ENCODE data around the gene CATSPERD.

CATSPERD gene

GRCh38 chr19:5784581-5785147, 64.2 kb downstream of the CATSPERD start, which contains the start of gene PRR22:
Gene PRR22, minus strand, starts transcription at chr19:5784746. Its CDS starts 86 bp downstream, at chr19:5784660.
- H3K36me3 ChIP-seq (ENCODE audit: control insufficient read depth in 1 of 2, insufficient read depth in 2 of 2, low read length in 2 of 2): peaks cover 27 to 58% of the 10 kb centered on the region in 2 donors
- H3K27me3 ChIP-seq (ENCODE audit: low read depth, low read length): no peaks in the 10 kb centered on the region
- H3K9me3 ChIP-seq (ENCODE audit: control insufficient read depth in 1 of 2, low read length in 2 of 2): no peaks in the 10 kb centered on the region
- H3K27ac ChIP-seq (ENCODE audit: low read length): no peak within 1 kb of the TSS
- H3K4me1 ChIP-seq (ENCODE audit: control insufficient read depth in 1 of 2, insufficient read depth in 2 of 2, low read length in 2 of 2): no peaks in the 10 kb centered on the region
- no peak within 1 kb of the TSS for H3K4me3 ChIP-seq (ENCODE audit: low read depth in 1 of 2, low read length in 2 of 2)

GRCh38 chr19:5785423-5785822, 65.0 kb downstream of the CATSPERD start:
- no peaks in the 10 kb centered on the region for H3K27me3 ChIP-seq (ENCODE audit: low read depth, low read length)
- H3K9me3 ChIP-seq (ENCODE audit: control insufficient read depth in 1 of 2, low read length in 2 of 2): no peaks in the 10 kb centered on the region
- peaks cover 0 to 7% of the 10 kb centered on the region in 2 donors for H3K4me1 ChIP-seq (ENCODE audit: control insufficient read depth in 1 of 2, insufficient read depth in 2 of 2, low read length in 2 of 2)
- H3K27ac ChIP-seq (ENCODE audit: low read length): no peak overlapping the region
- H3K36me3 ChIP-seq (ENCODE audit: control insufficient read depth in 1 of 2, insufficient read depth in 2 of 2, low read length in 2 of 2): peaks cover 30 to 61% of the 10 kb centered on the region in 2 donors
- no peak overlapping the region for H3K4me3 ChIP-seq (ENCODE audit: low read depth in 1 of 2, low read length in 2 of 2)

GRCh38 chr19:5786593-5787408, 66.4 kb downstream of the CATSPERD start:
- no peaks in the 10 kb centered on the region for H3K9me3 ChIP-seq (ENCODE audit: control insufficient read depth in 1 of 2, low read length in 2 of 2)
- H3K4me3 ChIP-seq (ENCODE audit: low read depth in 1 of 2, low read length in 2 of 2): no peak overlapping the region
- H3K27ac ChIP-seq (ENCODE audit: low read length): no peak overlapping the region
- no peaks in the 10 kb centered on the region for H3K27me3 ChIP-seq (ENCODE audit: low read depth, low read length)
- H3K4me1 ChIP-seq (ENCODE audit: control insufficient read depth in 1 of 2, insufficient read depth in 2 of 2, low read length in 2 of 2): peaks cover 0 to 7% of the 10 kb centered on the region in 2 donors
- H3K36me3 ChIP-seq (ENCODE audit: control insufficient read depth in 1 of 2, insufficient read depth in 2 of 2, low read length in 2 of 2): peaks cover 30 to 61% of the 10 kb centered on the region in 2 donors

- Histone ChIP-seq H3K4me1 (ENCODE audit: control insufficient read depth in 1 of 2, insufficient read depth in 2 of 2, low read length in 2 of 2) (peaks cover 0 to 7% of the 10 kb centered on the region in 2 donors), H3K4me3 (ENCODE audit: low read depth in 1 of 2, low read length in 2 of 2) (no peak overlapping the region), H3K27ac (ENCODE audit: low read length) (no peak overlapping the region), H3K27me3 (ENCODE audit: low read depth, low read length) (no peaks in the 10 kb centered on the region), H3K36me3 (ENCODE audit: control insufficient read depth in 1 of 2, insufficient read depth in 2 of 2, low read length in 2 of 2) (peaks cover 30 to 61% of the 10 kb centered on the region in 2 donors), H3K9me3 (ENCODE audit: control insufficient read depth in 1 of 2, low read length in 2 of 2) (no peaks in the 10 kb centered on the region)
These were observed 67.2 kb downstream of the CATSPERD start for GRCh38 chr19:5787409-5788182.

GRCh38 chr19:5788422-5788821, 68.0 kb downstream of the CATSPERD start:
- Histone ChIP-seq H3K36me3 (ENCODE audit: control insufficient read depth in 1 of 2, insufficient read depth in 2 of 2, low read length in 2 of 2) (peaks cover 30 to 61% of the 10 kb centered on the region in 2 donors), H3K27ac (ENCODE audit: low read length) (no peak overlapping the region), H3K27me3 (ENCODE audit: low read depth, low read length) (no peaks in the 10 kb centered on the region), H3K4me3 (ENCODE audit: low read depth in 1 of 2, low read length in 2 of 2) (no peak overlapping the region), H3K4me1 (ENCODE audit: control insufficient read depth in 1 of 2, insufficient read depth in 2 of 2, low read length in 2 of 2) (peaks cover 0 to 7% of the 10 kb centered on the region in 2 donors), H3K9me3 (ENCODE audit: control insufficient read depth in 1 of 2, low read length in 2 of 2) (no peaks in the 10 kb centered on the region)

- H3K9me3 ChIP-seq (ENCODE audit: control insufficient read depth in 1 of 2, low read length in 2 of 2): no peaks in the 10 kb centered on the region
- H3K36me3 ChIP-seq (ENCODE audit: control insufficient read depth in 1 of 2, insufficient read depth in 2 of 2, low read length in 2 of 2): peaks cover 30 to 56% of the 10 kb centered on the region in 2 donors
- H3K4me3 ChIP-seq (ENCODE audit: low read depth in 1 of 2, low read length in 2 of 2): no peak overlapping the region
These were observed 68.9 kb downstream of the CATSPERD start for GRCh38 chr19:5789351-5789761.

GRCh38 chr19:5789886-5790558, 69.6 kb downstream of the CATSPERD start:
- Histone ChIP-seq H3K9me3 (ENCODE audit: control insufficient read depth in 1 of 2, low read length in 2 of 2) (no peaks in the 10 kb centered on the region), H3K4me3 (ENCODE audit: low read depth in 1 of 2, low read length in 2 of 2) (peak overlapping the region; percentile 74 to 83), H3K4me1 (ENCODE audit: control insufficient read depth in 1 of 2, insufficient read depth in 2 of 2, low read length in 2 of 2) (peaks cover 0 to 7% of the 10 kb centered on the region in 2 donors), H3K27ac (ENCODE audit: low read length) (peak overlapping the region; percentile 96), H3K36me3 (ENCODE audit: control insufficient read depth in 1 of 2, insufficient read depth in 2 of 2, low read length in 2 of 2) (peaks cover 30 to 49% of the 10 kb centered on the region in 2 donors), H3K27me3 (ENCODE audit: low read depth, low read length) (no peaks in the 10 kb centered on the region)

More at GRCh38 chr19:5789351-5789761, 68.9 kb downstream of the CATSPERD start:
- no peak overlapping the region for H3K27ac ChIP-seq (ENCODE audit: low read length)
- H3K27me3 ChIP-seq (ENCODE audit: low read depth, low read length): no peaks in the 10 kb centered on the region
- peaks cover 0 to 7% of the 10 kb centered on the region in 2 donors for H3K4me1 ChIP-seq (ENCODE audit: control insufficient read depth in 1 of 2, insufficient read depth in 2 of 2, low read length in 2 of 2)

GRCh38 chr19:5790559-5791520, 70.4 kb downstream of the CATSPERD start, which contains the start of gene DUS3L:
Gene DUS3L, minus strand, starts transcription at chr19:5791163. Its CDS starts 22 bp downstream, at chr19:5791141.
- Histone ChIP-seq H3K36me3 (ENCODE audit: control insufficient read depth in 1 of 2, insufficient read depth in 2 of 2, low read length in 2 of 2) (peaks cover 30 to 41% of the 10 kb centered on the region in 2 donors), H3K9me3 (ENCODE audit: control insufficient read depth in 1 of 2, low read length in 2 of 2) (no peaks in the 10 kb centered on the region), H3K4me1 (ENCODE audit: control insufficient read depth in 1 of 2, insufficient read depth in 2 of 2, low read length in 2 of 2) (peaks cover 0 to 7% of the 10 kb centered on the region in 2 donors), H3K27me3 (ENCODE audit: low read depth, low read length) (no peaks in the 10 kb centered on the region), H3K4me3 (ENCODE audit: low read depth in 1 of 2, low read length in 2 of 2) (peak within 1 kb of the TSS; percentile 74 to 83), H3K27ac (ENCODE audit: low read length) (peak within 1 kb of the TSS; percentile 96)

GRCh38 chr19:5792224-5792623, 71.8 kb downstream of the CATSPERD start:
- H3K4me3 ChIP-seq (ENCODE audit: low read depth in 1 of 2, low read length in 2 of 2): no peak overlapping the region
- H3K9me3 ChIP-seq (ENCODE audit: control insufficient read depth in 1 of 2, low read length in 2 of 2): no peaks in the 10 kb centered on the region
- peaks cover 0 to 7% of the 10 kb centered on the region in 2 donors for H3K4me1 ChIP-seq (ENCODE audit: control insufficient read depth in 1 of 2, insufficient read depth in 2 of 2, low read length in 2 of 2)
- H3K36me3 ChIP-seq (ENCODE audit: control insufficient read depth in 1 of 2, insufficient read depth in 2 of 2, low read length in 2 of 2): peaks cover 19 to 27% of the 10 kb centered on the region in 2 donors
- no peak overlapping the region for H3K27ac ChIP-seq (ENCODE audit: low read length)
- no peaks in the 10 kb centered on the region for H3K27me3 ChIP-seq (ENCODE audit: low read depth, low read length)

GRCh38 chr19:5793188-5793587, 72.8 kb downstream of the CATSPERD start:
- H3K4me1 ChIP-seq (ENCODE audit: control insufficient read depth in 1 of 2, insufficient read depth in 2 of 2, low read length in 2 of 2): peaks cover 0 to 7% of the 10 kb centered on the region in 2 donors

More at GRCh38 chr19:5793188-5793587, 72.8 kb downstream of the CATSPERD start:
- peaks cover 12 to 17% of the 10 kb centered on the region in 2 donors for H3K36me3 ChIP-seq (ENCODE audit: control insufficient read depth in 1 of 2, insufficient read depth in 2 of 2, low read length in 2 of 2)
- no peak overlapping the region for H3K4me3 ChIP-seq (ENCODE audit: low read depth in 1 of 2, low read length in 2 of 2)
- H3K27me3 ChIP-seq (ENCODE audit: low read depth, low read length): no peaks in the 10 kb centered on the region
- H3K9me3 ChIP-seq (ENCODE audit: control insufficient read depth in 1 of 2, low read length in 2 of 2): no peaks in the 10 kb centered on the region
- no peak overlapping the region for H3K27ac ChIP-seq (ENCODE audit: low read length)
